GM21825 (cell line): ENCODE data around the gene PRR35.

Experiments
- ATAC-seq: cut with Tn5 transposase; IDR thresholded peaks from one replicate; pipeline ENCODE4 v1.9.1; 2021; ENCODE audit warnings: mild to moderate bottlenecking, moderate library complexity; ENCODE audit not compliant: unreplicated experiment

The PRR35 gene

GRCh38 chr16:561957-562938 lies 2.1 kb downstream of the PRR35 start:
- no peak for ATAC-seq

GRCh38 chr16:563072-563644 lies 3.0 kb downstream of the PRR35 start:
- no peak for ATAC-seq

- ATAC-seq = no peak
These were observed 4.7 kb downstream of the PRR35 start for GRCh38 chr16:564690-565418.

GRCh38 chr16:565419-566330 lies 5.5 kb downstream of the PRR35 start:
- no peak for ATAC-seq

- ATAC-seq = no peak
These were observed 6.5 kb downstream of the PRR35 start, which contains the start of gene NHLRC4 for GRCh38 chr16:566475-567372. Gene NHLRC4 (plus strand): TSS chr16:567005. CDS start chr16:568048, 1,043 bp downstream.

GRCh38 chr16:567373-568256 lies 7.4 kb downstream of the PRR35 start:
- ATAC-seq = no peak

- ATAC-seq = no peak
These were observed 8.4 kb downstream of the PRR35 start for GRCh38 chr16:568401-569258.

- peak; percentile 40 for ATAC-seq
These were observed 9.5 kb downstream of the PRR35 start, which contains the start of gene PIGQ for GRCh38 chr16:569445-570254. Gene PIGQ (plus strand): TSS chr16:569968. CDS start chr16:574075, 4,107 bp downstream.

- ATAC-seq = no peak
These were observed 12.9 kb downstream of the PRR35 start for GRCh38 chr16:572865-573650.

- no peak for ATAC-seq
These were observed 14.0 kb downstream of the PRR35 start for GRCh38 chr16:574021-574760.

- ATAC-seq = no peak
These were observed 15.4 kb downstream of the PRR35 start for GRCh38 chr16:575354-576196.

- ATAC-seq = no peak
These were observed 16.1 kb downstream of the PRR35 start for GRCh38 chr16:576197-576822.

GRCh38 chr16:576823-577201 lies 16.6 kb downstream of the PRR35 start:
- no peak for ATAC-seq

GRCh38 chr16:577796-578195 lies 17.6 kb downstream of the PRR35 start:
- ATAC-seq = no peak
